Activated T-cell treated with anti-CD3 and anti-CD28 coated beads, Interleukin-2, amount 50 U/mL, for 24 hours (primary cell): ENCODE data around the gene B4GALNT4.
"Not testable (repeated sequence)": the region's sequence is repeated elsewhere in the genome, so short reads cannot be mapped to it uniquely, and the experiment has no call there.

ENCODE experiments used
- DNase-seq: peaks from one replicate; pipeline ENCODE4 v3.0.0-alpha.2; 2020
- H3K27ac Mint-ChIP-seq: 2 replicates; pipeline ENCODE4 v1.8.0; 2020; ENCODE audit warnings: mild to moderate bottlenecking, mixed read lengths
- H3K27me3 Mint-ChIP-seq: 2 replicates; pipeline ENCODE4 v1.8.0; 2020; ENCODE audit warnings: mixed read lengths
- H3K36me3 Mint-ChIP-seq: 2 replicates; pipeline ENCODE4 v1.8.0; 2020; ENCODE audit warnings: low read depth, mixed read lengths
- H3K4me1 Mint-ChIP-seq: 2 replicates; pipeline ENCODE4 v1.8.0; 2020; ENCODE audit warnings: low read depth, mixed read lengths
- H3K4me3 Mint-ChIP-seq: 2 replicates; pipeline ENCODE4 v1.8.0; 2020; ENCODE audit warnings: mild to moderate bottlenecking, moderate library complexity, mixed read lengths
- H3K9me3 Mint-ChIP-seq: 2 replicates; pipeline ENCODE4 v1.8.0; 2020; ENCODE audit warnings: mixed read lengths

The B4GALNT4 gene

DNA sequence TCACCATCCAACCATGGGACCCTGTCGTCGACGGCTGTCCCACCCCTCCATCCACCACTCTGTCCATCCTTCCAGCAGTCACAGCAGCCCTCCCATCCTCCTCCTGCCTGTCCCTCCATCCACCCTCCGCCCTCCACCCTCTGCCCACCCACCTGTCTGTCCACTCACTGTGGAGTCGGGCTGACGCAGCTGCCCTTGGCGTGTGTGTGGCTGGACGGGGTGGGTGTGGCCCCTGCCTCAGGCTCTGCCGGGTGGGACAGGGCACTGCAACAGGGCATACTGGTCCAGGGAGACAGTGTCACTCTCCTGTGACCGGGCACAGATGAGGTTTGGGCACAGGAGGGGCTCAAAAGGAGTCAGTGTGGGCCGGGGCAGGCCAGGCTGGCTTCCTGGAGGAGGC is 26.6 kb downstream of the B4GALNT4 start:
- peaks cover 8% of the 10 kb centered on the region for H3K27me3 Mint-ChIP-seq
- H3K4me3 Mint-ChIP-seq, result no peak overlapping the region
- H3K9me3 Mint-ChIP-seq, result no peaks in the 10 kb centered on the region

DNA sequence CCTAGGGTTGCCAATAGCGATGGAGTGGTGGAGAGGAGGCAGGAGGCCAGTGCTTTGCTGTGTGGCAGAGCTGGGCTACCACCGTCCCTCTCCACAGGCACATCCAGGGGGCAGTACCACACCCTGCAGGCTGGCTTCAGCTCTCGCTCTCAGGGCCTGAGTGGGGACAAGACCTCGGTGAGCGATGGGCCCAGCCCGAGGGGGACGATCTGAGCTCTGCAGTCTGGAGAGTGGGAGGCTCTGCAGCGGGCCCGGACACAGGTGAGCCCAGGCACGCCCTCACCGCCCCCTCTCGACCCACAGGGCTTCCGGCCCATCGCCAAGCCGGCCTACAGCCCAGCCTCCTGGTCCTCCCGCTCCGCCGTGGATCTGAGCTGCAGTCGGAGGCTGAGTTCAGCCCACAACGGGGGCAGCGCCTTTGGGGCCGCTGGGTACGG is 27.2 kb downstream of the B4GALNT4 start:
- Mint-ChIP-seq H3K4me3 (no peak overlapping the region), H3K27ac (no peak overlapping the region)

More for the DNA sequence above, 26.6 kb downstream of the B4GALNT4 start:
- peaks cover 9% of the 10 kb centered on the region for H3K4me1 Mint-ChIP-seq
- no peak overlapping the region for H3K27ac Mint-ChIP-seq
- DNase-seq, result no peak
- H3K36me3 Mint-ChIP-seq, result no peaks in the 10 kb centered on the region

DNA sequence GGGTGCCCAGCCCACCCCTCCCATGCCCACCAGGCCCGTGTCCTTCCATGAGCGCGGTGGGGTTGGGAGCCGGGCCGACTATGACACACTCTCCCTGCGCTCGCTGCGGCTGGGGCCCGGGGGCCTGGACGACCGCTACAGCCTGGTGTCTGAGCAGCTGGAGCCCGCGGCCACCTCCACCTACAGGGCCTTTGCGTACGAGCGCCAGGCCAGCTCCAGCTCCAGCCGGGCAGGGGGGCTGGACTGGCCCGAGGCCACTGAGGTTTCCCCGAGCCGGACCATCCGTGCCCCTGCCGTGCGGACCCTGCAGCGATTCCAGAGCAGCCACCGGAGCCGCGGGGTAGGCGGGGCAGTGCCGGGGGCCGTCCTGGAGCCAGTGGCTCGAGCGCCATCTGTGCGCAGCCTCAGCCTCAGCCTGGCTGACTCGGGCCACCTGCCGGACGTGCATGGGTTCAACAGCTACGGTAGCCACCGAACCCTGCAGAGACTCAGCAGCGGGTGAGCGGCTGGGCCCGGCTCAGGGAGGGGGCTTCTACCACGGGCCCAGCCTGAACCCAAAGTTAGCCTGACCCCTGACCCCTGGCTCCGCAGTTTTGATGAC is 27.7 kb downstream of the B4GALNT4 start:
- DNase-seq, result peak; percentile 70
- Mint-ChIP-seq H3K4me1 (peaks cover 9% of the 10 kb centered on the region), H3K4me3 (no peak overlapping the region), H3K36me3 (no peaks in the 10 kb centered on the region), H3K27me3 (peaks cover 8% of the 10 kb centered on the region), H3K27ac (no peak overlapping the region), H3K9me3 (no peaks in the 10 kb centered on the region)

More for the DNA sequence above, 27.2 kb downstream of the B4GALNT4 start:
- peaks cover 8% of the 10 kb centered on the region for H3K27me3 Mint-ChIP-seq
- DNase-seq, result no peak
- no peaks in the 10 kb centered on the region for H3K36me3 Mint-ChIP-seq
- peaks cover 9% of the 10 kb centered on the region for H3K4me1 Mint-ChIP-seq
- no peaks in the 10 kb centered on the region for H3K9me3 Mint-ChIP-seq

DNA sequence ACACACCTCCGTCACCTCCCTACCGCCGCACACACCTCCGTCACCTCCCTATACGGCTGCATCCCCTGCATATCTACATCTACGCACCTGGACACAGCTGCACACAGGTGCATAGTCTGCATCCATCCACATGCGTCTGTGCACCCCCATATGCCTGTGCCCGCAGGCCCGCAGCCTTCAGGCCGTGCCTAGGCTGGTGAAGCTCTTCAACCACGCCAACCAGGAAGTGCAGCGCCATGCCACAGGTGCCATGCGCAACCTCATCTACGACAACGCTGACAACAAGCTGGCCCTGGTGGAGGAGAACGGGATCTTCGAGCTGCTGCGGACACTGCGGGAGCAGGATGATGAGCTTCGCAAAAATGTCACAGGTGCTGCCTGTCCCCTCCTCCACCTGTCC is 29.5 kb downstream of the B4GALNT4 start:
- H3K27ac Mint-ChIP-seq, result no peak overlapping the region
- no peaks in the 10 kb centered on the region for H3K9me3 Mint-ChIP-seq
- H3K27me3 Mint-ChIP-seq, result peaks cover 8% of the 10 kb centered on the region
- DNase-seq, result no peak
- no peaks in the 10 kb centered on the region for H3K36me3 Mint-ChIP-seq
- H3K4me3 Mint-ChIP-seq, result no peak overlapping the region
- H3K4me1 Mint-ChIP-seq, result peaks cover 9% of the 10 kb centered on the region

DNA sequence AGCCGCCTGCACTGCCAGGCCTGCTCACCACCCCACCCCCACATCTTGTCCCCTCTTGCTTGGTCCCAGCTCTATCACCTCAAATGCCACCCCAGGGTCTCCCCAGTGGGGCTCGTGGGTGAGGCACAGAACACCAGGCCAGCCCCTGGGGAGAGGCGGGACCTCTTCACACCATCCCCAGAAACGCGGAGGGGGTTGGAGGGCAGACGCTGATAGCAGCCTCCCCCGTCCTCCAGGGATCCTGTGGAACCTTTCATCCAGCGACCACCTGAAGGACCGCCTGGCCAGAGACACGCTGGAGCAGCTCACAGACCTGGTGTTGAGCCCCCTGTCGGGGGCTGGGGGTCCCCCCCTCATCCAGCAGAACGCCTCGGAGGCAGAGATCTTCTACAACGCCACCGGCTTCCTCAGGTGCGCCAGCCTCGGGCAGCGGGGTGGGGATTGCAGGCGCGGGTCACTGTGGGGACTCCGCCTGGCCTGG is 30.5 kb downstream of the B4GALNT4 start:
- DNase-seq, result no peak
- Mint-ChIP-seq H3K4me1 (peaks cover 9% of the 10 kb centered on the region), H3K27me3 (peaks cover 8% of the 10 kb centered on the region), H3K27ac (no peak overlapping the region), H3K36me3 (no peaks in the 10 kb centered on the region), H3K4me3 (no peak overlapping the region), H3K9me3 (no peaks in the 10 kb centered on the region)

DNA sequence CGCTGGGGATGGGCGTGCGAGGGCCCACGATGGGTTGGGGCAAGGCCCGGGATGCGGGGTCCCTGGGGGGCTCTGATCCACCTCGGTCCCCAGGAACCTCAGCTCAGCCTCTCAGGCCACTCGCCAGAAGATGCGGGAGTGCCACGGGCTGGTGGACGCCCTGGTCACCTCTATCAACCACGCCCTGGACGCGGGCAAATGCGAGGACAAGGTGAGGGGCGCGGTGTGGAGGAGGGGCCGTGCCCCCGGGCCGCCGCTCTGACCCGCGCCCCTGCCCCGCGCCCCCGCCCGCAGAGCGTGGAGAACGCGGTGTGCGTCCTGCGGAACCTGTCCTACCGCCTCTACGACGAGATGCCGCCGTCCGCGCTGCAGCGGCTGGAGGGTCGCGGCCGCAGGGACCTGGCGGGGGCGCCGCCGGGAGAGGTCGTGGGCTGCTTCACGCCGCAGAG is 31.0 kb downstream of the B4GALNT4 start:
- Mint-ChIP-seq H3K4me3 (no peak overlapping the region), H3K27me3 (peaks cover 8% of the 10 kb centered on the region), H3K9me3 (no peaks in the 10 kb centered on the region), H3K36me3 (no peaks in the 10 kb centered on the region), H3K4me1 (peaks cover 9% of the 10 kb centered on the region), H3K27ac (no peak overlapping the region)
- DNase-seq, result no peak

DNA sequence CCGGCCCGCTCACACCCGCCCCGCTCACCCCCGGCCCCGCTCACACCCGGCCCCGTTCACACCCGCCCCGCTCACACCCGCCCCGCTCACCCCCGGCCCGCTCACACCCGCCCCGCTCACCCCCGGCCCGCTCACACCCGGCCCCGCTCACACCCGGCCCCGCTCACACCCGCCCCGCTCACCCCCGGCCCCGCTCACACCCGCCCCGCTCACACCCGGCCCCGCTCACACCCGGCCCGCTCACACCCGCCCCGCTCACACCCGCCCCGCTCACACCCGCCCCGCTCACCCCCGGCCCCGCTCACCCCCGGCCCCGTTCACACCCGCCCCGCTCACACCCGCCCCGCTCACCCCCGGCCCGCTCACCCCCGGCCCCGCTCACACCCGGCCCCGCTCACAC is 31.9 kb downstream of the B4GALNT4 start:
- H3K9me3 Mint-ChIP-seq, result not testable (repeated sequence)

DNA sequence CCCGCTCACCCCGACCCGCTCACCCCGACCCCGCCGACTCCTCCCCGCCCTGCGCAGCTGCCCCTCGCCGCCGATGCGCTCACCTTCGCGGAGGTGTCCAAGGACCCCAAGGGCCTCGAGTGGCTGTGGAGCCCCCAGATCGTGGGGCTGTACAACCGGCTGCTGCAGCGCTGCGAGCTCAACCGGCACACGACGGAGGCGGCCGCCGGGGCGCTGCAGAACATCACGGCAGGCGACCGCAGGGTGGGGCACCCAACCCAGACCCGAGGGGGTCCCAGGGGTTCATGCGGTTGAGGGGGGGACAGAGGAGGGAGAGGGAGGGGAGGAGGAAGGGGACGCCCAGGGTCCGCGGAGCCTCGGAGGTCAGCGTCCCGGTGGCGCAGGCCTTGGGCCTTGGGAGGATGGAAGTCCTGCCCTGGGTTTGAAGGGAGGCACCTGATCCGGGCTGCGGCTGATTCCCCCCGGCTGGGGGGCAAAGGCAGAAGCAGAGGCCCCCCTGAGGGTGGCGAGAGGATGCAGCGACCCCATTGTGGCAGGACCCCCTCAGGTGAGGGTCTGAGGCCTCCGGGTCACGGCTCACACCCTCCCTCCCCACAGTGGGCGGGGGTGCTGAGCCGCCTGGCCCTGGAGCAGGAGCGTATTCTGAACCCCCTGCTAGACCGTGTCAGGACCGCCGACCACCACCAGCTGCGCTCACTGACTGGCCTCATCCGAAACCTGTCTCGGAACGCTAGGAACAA is 33.9 kb downstream of the B4GALNT4 start:
- Mint-ChIP-seq H3K4me1 (peaks cover 13% of the 10 kb centered on the region), H3K9me3 (no peaks in the 10 kb centered on the region), H3K36me3 (no peaks in the 10 kb centered on the region), H3K4me3 (no peak overlapping the region), H3K27me3 (peaks cover 8% of the 10 kb centered on the region), H3K27ac (no peak overlapping the region)
- DNase-seq, result no peak

More for the DNA sequence above, 31.9 kb downstream of the B4GALNT4 start:
- H3K36me3 Mint-ChIP-seq, H3K27me3 Mint-ChIP-seq, H3K27ac Mint-ChIP-seq, DNase-seq, H3K4me3 Mint-ChIP-seq: not testable (repeated sequence)
- H3K4me1 Mint-ChIP-seq, result peaks cover 11% of the 10 kb centered on the region

DNA sequence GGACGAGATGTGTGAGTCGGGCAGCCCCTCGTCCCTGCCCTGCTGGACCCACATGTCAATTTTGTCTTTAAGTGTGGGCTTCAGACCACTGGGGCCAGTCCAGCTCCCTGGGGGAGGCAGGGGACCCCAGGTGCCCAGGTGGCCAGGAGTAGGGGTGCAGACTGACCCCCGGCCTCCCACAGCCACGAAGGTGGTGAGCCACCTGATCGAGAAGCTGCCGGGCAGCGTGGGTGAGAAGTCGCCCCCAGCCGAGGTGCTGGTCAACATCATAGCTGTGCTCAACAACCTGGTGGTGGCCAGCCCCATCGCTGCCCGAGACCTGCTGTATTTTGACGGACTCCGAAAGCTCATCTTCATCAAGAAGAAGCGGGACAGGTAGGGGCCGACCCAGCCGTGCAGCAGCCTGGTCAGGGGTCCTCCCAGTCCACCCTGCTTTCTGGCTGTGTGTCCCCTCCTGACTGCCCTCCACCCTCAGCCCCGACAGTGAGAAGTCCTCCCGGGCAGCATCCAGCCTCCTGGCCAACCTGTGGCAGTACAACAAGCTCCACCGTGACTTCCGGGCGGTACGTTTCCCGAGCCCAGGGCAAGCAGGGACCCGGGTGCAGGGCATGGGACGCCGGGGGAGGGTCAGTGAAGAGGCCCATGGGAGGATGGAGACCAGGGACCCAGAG is 34.6 kb downstream of the B4GALNT4 start:
- no peak overlapping the region for H3K27ac Mint-ChIP-seq

DNA sequence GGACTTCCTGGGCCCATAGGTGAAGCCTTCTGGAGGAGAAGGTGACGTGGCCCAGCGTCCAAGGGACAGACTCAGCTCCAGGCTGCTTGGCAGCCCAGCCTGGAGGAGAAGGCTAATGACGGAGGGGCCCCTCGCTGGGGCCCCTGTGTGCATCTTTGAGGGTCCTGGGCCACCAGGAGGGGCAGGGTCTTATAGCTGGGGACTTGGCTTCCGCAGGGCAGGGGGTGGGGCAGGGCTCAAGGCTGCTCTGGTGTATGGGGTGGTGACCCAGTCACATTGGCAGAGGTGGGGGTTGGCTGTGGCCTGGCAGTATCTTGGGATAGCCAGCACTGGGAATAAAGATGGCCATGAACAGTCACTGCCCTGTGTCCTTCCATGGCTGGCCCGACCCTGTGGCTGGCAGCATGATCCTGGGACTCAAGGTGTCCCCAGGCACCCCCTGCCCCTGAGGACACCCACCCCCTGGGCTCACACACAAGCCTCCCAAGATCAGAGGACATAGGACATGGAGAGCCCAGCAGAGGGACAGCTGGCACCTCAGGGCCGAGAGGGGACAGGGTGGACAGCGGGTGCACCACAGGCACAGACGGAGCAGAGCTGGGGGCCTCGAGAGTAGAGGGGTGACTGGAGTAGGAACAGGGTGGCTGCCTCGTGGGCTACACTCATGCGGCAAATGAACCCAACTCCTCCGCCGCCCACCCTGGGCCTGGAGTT is 35.4 kb downstream of the B4GALNT4 start:
- Mint-ChIP-seq H3K9me3 (no peaks in the 10 kb centered on the region), H3K36me3 (no peaks in the 10 kb centered on the region), H3K27me3 (peaks cover 2% of the 10 kb centered on the region), H3K4me1 (peaks cover 11% of the 10 kb centered on the region), H3K4me3 (no peak overlapping the region), H3K27ac (no peak overlapping the region)
- DNase-seq, result no peak

More for the DNA sequence above, 34.6 kb downstream of the B4GALNT4 start:
- no peaks in the 10 kb centered on the region for H3K36me3 Mint-ChIP-seq
- H3K4me1 Mint-ChIP-seq, result peaks cover 11% of the 10 kb centered on the region
- H3K27me3 Mint-ChIP-seq, result peaks cover 5% of the 10 kb centered on the region
- no peaks in the 10 kb centered on the region for H3K9me3 Mint-ChIP-seq
- no peak for DNase-seq
- no peak overlapping the region for H3K4me3 Mint-ChIP-seq

DNA sequence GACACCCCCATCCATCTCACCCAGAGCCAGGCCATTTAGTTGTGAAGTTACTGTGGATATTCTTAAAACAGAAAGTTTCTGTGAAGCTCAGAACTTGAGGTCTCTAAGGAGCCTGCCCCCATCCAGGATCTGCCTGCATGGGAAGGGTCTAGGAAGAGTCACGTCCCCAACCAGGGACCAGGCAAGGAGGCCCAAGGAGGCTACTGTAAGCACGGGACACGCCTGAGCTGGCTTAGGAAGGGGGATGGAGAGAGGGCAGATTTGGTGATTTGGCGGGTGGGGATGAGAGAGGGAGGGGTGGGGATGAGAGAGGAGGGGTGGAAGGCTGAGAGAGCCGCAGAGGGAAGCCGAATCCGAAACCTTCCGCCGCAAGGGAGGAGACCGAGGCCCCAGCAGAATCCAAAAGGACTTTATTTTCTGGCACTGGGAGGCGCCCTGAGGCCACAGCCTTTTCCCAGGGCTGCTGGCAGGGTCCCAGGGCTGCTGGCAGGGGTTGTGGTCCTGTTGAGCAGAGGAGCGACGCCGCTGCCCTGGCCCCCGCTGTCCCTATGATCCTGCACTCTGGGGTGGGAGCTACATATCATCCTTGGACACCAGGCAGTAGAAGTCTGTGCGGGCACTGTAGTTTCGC is 36.1 kb downstream of the B4GALNT4 start:
- H3K4me3 Mint-ChIP-seq, result peak overlapping the region; percentile 12
- no peaks in the 10 kb centered on the region for H3K27me3 Mint-ChIP-seq
- no peaks in the 10 kb centered on the region for H3K9me3 Mint-ChIP-seq
- DNase-seq, result no peak
- H3K4me1 Mint-ChIP-seq, result peaks cover 11% of the 10 kb centered on the region
- no peaks in the 10 kb centered on the region for H3K36me3 Mint-ChIP-seq
- no peak overlapping the region for H3K27ac Mint-ChIP-seq

DNA sequence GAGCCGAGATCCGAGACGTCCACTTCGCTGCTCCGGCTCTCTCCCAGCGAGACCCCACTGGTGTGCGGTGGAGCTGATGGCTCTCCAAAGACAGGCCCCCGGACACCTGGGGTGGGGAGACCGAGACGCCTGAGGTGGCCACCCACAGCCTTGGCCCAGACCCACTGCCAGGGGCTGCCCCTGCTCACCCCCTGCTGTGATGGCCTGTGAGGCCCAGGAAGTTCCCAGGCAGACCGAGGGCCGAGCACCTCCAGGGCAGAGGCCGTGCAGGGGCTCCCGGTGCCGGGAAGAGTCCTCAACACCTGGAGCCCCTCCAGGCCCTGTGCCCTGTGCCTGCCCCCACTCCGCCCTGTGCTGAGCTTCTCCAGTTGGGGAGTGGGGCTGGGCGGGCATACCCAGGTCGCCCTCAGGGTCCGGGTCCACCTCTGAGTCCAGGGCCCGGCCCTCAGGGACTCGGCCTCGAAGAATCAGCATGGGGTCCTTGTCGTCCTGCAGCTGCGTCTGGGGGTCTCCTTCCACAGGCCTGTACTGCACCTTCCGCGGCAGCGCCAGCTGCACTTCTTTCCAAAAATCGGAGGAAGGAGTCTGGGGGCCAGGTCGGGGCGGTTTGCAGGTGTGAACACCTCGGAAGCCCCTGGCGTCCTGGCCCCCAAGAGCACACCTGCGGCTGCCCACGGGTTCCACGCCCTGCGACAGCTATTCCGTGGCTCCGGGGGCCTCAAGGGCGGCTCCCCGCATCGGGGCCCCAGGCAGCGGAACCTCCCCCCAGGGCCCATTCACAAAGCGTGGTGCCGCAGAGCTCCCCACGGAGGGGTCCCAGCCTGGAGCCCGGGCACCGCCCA is 36.9 kb downstream of the B4GALNT4 start:
- Mint-ChIP-seq H3K4me1 (peaks cover 11% of the 10 kb centered on the region), H3K27me3 (no peaks in the 10 kb centered on the region), H3K36me3 (no peaks in the 10 kb centered on the region), H3K4me3 (peak overlapping the region; percentile 27), H3K27ac (no peak overlapping the region), H3K9me3 (no peaks in the 10 kb centered on the region)
- no peak for DNase-seq
